ENCODE results near the gene RGS19. TPM values are rescaled to one million over a fixed set of nuclear protein-coding genes. Genes with fewer than 3 reads are reported as not detected.

The RGS19 gene
- total RNA-seq, 1 experiment from 2014 or later: 12.8 TPM

DNA sequence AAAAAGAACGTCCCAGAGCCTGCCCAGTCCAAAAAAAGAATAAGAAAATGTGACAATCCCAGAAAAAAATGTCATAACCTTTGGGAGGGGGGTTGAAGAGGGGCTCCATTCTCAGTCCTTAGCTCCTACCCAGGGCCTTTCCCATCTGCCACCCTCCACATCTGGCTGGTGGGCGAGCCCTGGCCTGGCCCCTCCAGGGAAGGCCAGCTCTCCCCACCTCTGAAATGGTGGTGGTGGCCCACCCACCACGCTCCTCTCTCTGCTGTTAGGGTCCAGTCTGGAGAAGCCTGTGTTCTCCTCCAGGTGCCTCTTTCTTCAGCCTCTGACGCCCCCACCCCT is 415 bp downstream of the RGS19 start:
- no peaks in the 10 kb centered on the region for H3K79me2 ChIP-seq (ENCODE audit: insufficient read depth, low read length)
- no peak overlapping the region for H3K14ac ChIP-seq (ENCODE audit: insufficient read depth, low read length)
- no peak overlapping the region for H2AFZ ChIP-seq (ENCODE audit: low read length)
- no peak overlapping the region for H4K5ac ChIP-seq (ENCODE audit: insufficient read length, low read depth, low read length)
- no peak overlapping the region for H2BK5ac ChIP-seq (ENCODE audit: insufficient read length, low read length)
- Mint-ChIP-seq H3K27ac (no peak overlapping the region; a peak in 1 of 7 replicates), H3K36me3 (ENCODE audit: insufficient read depth in 1 of 3, low read depth in 3 of 3) (no peaks in the 10 kb centered on the region), H3K4me3 (peak overlapping the region; percentile 59 to 77), H3K9me3 (no peaks in the 10 kb centered on the region), H3K4me1 (peaks cover 29 to 36% of the 10 kb centered on the region in 2 experiments), H3K27me3 (ENCODE audit: low read depth) (peaks cover 32% of the 10 kb centered on the region)
- no peak overlapping the region for H3K23ac ChIP-seq (ENCODE audit: insufficient read length, low read depth, low read length)
- no peak overlapping the region for H3K4ac ChIP-seq (ENCODE audit: low read depth, low read length)
- peaks cover 2% of the 10 kb centered on the region; the same call in 1 of the 2 replicates for H3K27me3 ChIP-seq (ENCODE audit: insufficient read depth, low read length)
- no peak overlapping the region for H4K8ac ChIP-seq (replicated peaks; ENCODE audit: insufficient read length, low read depth, low read length)
- H2BK20ac ChIP-seq (ENCODE audit: low read depth, low read length, poor library complexity, severe bottlenecking): no peak overlapping the region
- no peaks in the 10 kb centered on the region for H3K79me1 ChIP-seq (ENCODE audit: insufficient read depth, low read depth, low read length, poor library complexity, severe bottlenecking)
- H2BK12ac ChIP-seq (ENCODE audit: insufficient read length, low read depth, low read length): no peak overlapping the region
- H3K9ac ChIP-seq (ENCODE audit: extremely low read depth, insufficient read length, low read length): no peak overlapping the region
- no peak overlapping the region for H4K91ac ChIP-seq (ENCODE audit: insufficient read length, low read depth, low read length)
- no peaks in the 10 kb centered on the region for H4K20me1 ChIP-seq (ENCODE audit: control insufficient read depth, insufficient read depth, insufficient read length)
- WGBS (ENCODE audit: extremely low coverage, insufficient read length, low lambda C conversion rate): no CpG with 5 or more reads among the region's 4 CpGs
- H3K4me1 ChIP-seq (ENCODE audit: insufficient read depth, low read length): no peaks in the 10 kb centered on the region; the same call in 1 of the 2 replicates
- H3K9me3 ChIP-seq (ENCODE audit: control insufficient read depth, low read depth, low read length): no peaks in the 10 kb centered on the region
- no peak overlapping the region for H2AK5ac ChIP-seq (ENCODE audit: insufficient read length, low read length)
- no peak overlapping the region for H3K56ac ChIP-seq (ENCODE audit: insufficient read length, low read depth, low read length)
- no peak overlapping the region for H3K27ac ChIP-seq (ENCODE audit: insufficient read length, low read depth, low read length)
- H3K4me2 ChIP-seq (ENCODE audit: insufficient read depth, insufficient read length, low read length): peak overlapping the region; percentile 49
- peaks cover 16% of the 10 kb centered on the region for H3K23me2 ChIP-seq (ENCODE audit: insufficient read length, low read depth, low read length, poor library complexity, severe bottlenecking)
- H2BK15ac ChIP-seq (ENCODE audit: low read depth, low read length): no peak overlapping the region
- no peak for DNase-seq
- TF ChIP-seq, protein P1, sequence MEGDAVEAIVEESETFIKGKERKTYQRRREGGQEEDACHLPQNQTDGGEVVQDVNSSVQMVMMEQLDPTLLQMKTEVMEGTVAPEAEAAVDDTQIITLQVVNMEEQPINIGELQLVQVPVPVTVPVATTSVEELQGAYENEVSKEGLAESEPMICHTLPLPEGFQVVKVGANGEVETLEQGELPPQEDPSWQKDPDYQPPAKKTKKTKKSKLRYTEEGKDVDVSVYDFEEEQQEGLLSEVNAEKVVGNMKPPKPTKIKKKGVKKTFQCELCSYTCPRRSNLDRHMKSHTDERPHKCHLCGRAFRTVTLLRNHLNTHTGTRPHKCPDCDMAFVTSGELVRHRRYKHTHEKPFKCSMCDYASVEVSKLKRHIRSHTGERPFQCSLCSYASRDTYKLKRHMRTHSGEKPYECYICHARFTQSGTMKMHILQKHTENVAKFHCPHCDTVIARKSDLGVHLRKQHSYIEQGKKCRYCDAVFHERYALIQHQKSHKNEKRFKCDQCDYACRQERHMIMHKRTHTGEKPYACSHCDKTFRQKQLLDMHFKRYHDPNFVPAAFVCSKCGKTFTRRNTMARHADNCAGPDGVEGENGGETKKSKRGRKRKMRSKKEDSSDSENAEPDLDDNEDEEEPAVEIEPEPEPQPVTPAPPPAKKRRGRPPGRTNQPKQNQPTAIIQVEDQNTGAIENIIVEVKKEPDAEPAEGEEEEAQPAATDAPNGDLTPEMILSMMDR (conservative IDR thresholded peaks at IDR 0.05): no peak
- no peak overlapping the region for H2BK120ac ChIP-seq (ENCODE audit: low read depth, low read length, poor library complexity, severe bottlenecking)
- H3K18ac ChIP-seq (ENCODE audit: insufficient read length, low read depth, low read length): no peak overlapping the region
- H3T11ph ChIP-seq (ENCODE audit: low read length): no peak overlapping the region

All from H9 (cell line).